ENCODE measurements around the gene TJP1.

GRCh38 chr15:29765898-29766527 is 56.3 kb downstream of the TJP1 start:
- TF ChIP-seq CTCF (conservative IDR thresholded peaks at IDR 0.05) (no peak), EZH2 (IDR thresholded peaks at IDR 0.05; ENCODE audit: low read depth) (no peak)

Measured in PC-9 (cell line).